Activated effector memory CD4-positive, alpha-beta T cell treated with Interleukin-2 at 50 U/mL for 16 hours (primary cell): ENCODE results near the gene TRPV2.
A peak's percentile ranks its signal among the peaks of the same experiment; 100 is the strongest.
"Not testable (repeated sequence)": the region's sequence is repeated elsewhere in the genome, so short reads cannot be mapped to it uniquely, and the experiment has no call there.

Source experiments
- DNase-seq: peaks from one replicate; pipeline ENCODE4 v3.0.0-alpha.2; 2020

The TRPV2 gene

GRCh38 chr17:16437083-16437482 is 21.7 kb downstream of the TRPV2 start:
- DNase-seq = no peak

- no peak for DNase-seq
Measured at GRCh38 chr17:16438173-16438556, 22.8 kb downstream of the TRPV2 start.

GRCh38 chr17:16438557-16439302 is 23.4 kb downstream of the TRPV2 start:
- peak; percentile 92 for DNase-seq

- peak; percentile 14 for DNase-seq
Measured at GRCh38 chr17:16439303-16439791, 24.0 kb downstream of the TRPV2 start.

GRCh38 chr17:16439811-16440351 is 24.5 kb downstream of the TRPV2 start:
- DNase-seq = no peak

GRCh38 chr17:16440354-16440753 is 25.0 kb downstream of the TRPV2 start:
- not testable (repeated sequence) for DNase-seq

- DNase-seq = no peak
Measured at GRCh38 chr17:16440901-16441629, 25.7 kb downstream of the TRPV2 start.

GRCh38 chr17:16442141-16442540 is 26.8 kb downstream of the TRPV2 start:
- DNase-seq = no peak

GRCh38 chr17:16442594-16443510 is 27.5 kb downstream of the TRPV2 start:
- DNase-seq = no peak

- DNase-seq = no peak
Measured at GRCh38 chr17:16443511-16444257, 28.3 kb downstream of the TRPV2 start.

GRCh38 chr17:16444258-16444886 is 29.0 kb downstream of the TRPV2 start:
- no peak for DNase-seq

- DNase-seq = no peak
Measured at GRCh38 chr17:16446338-16446983, 31.1 kb downstream of the TRPV2 start.

- no peak for DNase-seq
Measured at GRCh38 chr17:16447676-16448075, 32.3 kb downstream of the TRPV2 start.

GRCh38 chr17:16448490-16448889 is 33.1 kb downstream of the TRPV2 start:
- DNase-seq = no peak

- no peak for DNase-seq
Measured at GRCh38 chr17:16449121-16449570, 33.8 kb downstream of the TRPV2 start.

- no peak for DNase-seq
Measured at GRCh38 chr17:16450028-16450427, 34.7 kb downstream of the TRPV2 start.

GRCh38 chr17:16452268-16452667 is 36.9 kb downstream of the TRPV2 start:
- DNase-seq = not testable (repeated sequence)

GRCh38 chr17:16453493-16453851 is 38.1 kb downstream of the TRPV2 start:
- no peak for DNase-seq

- no peak for DNase-seq
Measured at GRCh38 chr17:16455997-16456741, 40.8 kb downstream of the TRPV2 start.

- DNase-seq = no peak
Measured at GRCh38 chr17:16456742-16457316, 41.5 kb downstream of the TRPV2 start.
